ENCODE results near the gene CKMT2.

- TF ChIP-seq POLR2AphosphoS5 (IDR thresholded peaks at IDR 0.05) (no peak), POLR2A (IDR thresholded peaks at IDR 0.05) (no peak), EP300 (IDR thresholded peaks at IDR 0.05) (no peak)
- TF ChIP-seq, protein P1, sequence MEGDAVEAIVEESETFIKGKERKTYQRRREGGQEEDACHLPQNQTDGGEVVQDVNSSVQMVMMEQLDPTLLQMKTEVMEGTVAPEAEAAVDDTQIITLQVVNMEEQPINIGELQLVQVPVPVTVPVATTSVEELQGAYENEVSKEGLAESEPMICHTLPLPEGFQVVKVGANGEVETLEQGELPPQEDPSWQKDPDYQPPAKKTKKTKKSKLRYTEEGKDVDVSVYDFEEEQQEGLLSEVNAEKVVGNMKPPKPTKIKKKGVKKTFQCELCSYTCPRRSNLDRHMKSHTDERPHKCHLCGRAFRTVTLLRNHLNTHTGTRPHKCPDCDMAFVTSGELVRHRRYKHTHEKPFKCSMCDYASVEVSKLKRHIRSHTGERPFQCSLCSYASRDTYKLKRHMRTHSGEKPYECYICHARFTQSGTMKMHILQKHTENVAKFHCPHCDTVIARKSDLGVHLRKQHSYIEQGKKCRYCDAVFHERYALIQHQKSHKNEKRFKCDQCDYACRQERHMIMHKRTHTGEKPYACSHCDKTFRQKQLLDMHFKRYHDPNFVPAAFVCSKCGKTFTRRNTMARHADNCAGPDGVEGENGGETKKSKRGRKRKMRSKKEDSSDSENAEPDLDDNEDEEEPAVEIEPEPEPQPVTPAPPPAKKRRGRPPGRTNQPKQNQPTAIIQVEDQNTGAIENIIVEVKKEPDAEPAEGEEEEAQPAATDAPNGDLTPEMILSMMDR (IDR thresholded peaks at IDR 0.05): no peak
Measured at GRCh38 chr5:81308836-81309235, 75.7 kb downstream of the CKMT2 start.
